ENCODE results near the gene DRD3. TPM values are rescaled to one million over a fixed set of nuclear protein-coding genes. Genes with fewer than 3 reads are reported as not detected.

Gene DRD3
- total RNA-seq, 2 experiments from 2014 or later: not detected

- ChIA-PET CTCF (no interaction called here), POLR2A (no interaction called here)
- Mint-ChIP-seq H3K9me3 (no peaks in the 10 kb centered on the region), H3K27me3 (peaks cover 4% of the 10 kb centered on the region), H3K36me3 (ENCODE audit: low read depth) (peaks cover under 1% of the 10 kb centered on the region), H3K4me3 (no peak overlapping the region), H3K27ac (no peak overlapping the region), H3K4me1 (ENCODE audit: low read depth) (peaks cover 5% of the 10 kb centered on the region)
- TF ChIP-seq CTCF (IDR thresholded peaks at IDR 0.05): no peak
- ATAC-seq (no peak), DNase-seq (no peak)
- intact Hi-C loops (cut with micrococcal nuclease): no loop called here
Observed at GRCh38 chr3:114093016-114093380, 85.9 kb downstream of the DRD3 start.

- ChIA-PET CTCF (no interaction called here), POLR2A (no interaction called here)
- Mint-ChIP-seq H3K27ac (no peak overlapping the region), H3K27me3 (peaks cover 4% of the 10 kb centered on the region), H3K36me3 (ENCODE audit: low read depth) (peaks cover 7% of the 10 kb centered on the region), H3K4me1 (ENCODE audit: low read depth) (peaks cover 5% of the 10 kb centered on the region), H3K4me3 (no peak overlapping the region), H3K9me3 (no peaks in the 10 kb centered on the region)
- intact Hi-C loops (cut with micrococcal nuclease): no loop called here
- DNase-seq (no peak), ATAC-seq (no peak)
- no peak for TF ChIP-seq CTCF (IDR thresholded peaks at IDR 0.05)
Observed at GRCh38 chr3:114092151-114093015, 86.5 kb downstream of the DRD3 start.

GRCh38 chr3:114089675-114090074 is 89.2 kb downstream of the DRD3 start:
- Mint-ChIP-seq H3K27ac (no peak overlapping the region), H3K27me3 (peaks cover 4% of the 10 kb centered on the region), H3K36me3 (ENCODE audit: low read depth) (peaks cover 32% of the 10 kb centered on the region), H3K9me3 (no peaks in the 10 kb centered on the region), H3K4me1 (ENCODE audit: low read depth) (peaks cover 5% of the 10 kb centered on the region), H3K4me3 (no peak overlapping the region)
- ChIA-PET POLR2A (interaction anchor here (0.5 to 0.8 kb wide), 2 partner anchors 374 to 1518 kb away, joined by 3 to 4 read pairs; no protein-coding TSS in a partner anchor), CTCF (no interaction called here)
- no peak for ATAC-seq
- intact Hi-C loops (cut with micrococcal nuclease): no loop called here
- DNase-seq: no peak
- no peak for TF ChIP-seq CTCF (IDR thresholded peaks at IDR 0.05)

- Mint-ChIP-seq H3K27me3 (no peaks in the 10 kb centered on the region), H3K4me1 (ENCODE audit: low read depth) (no peaks in the 10 kb centered on the region), H3K36me3 (ENCODE audit: low read depth) (peaks cover 58% of the 10 kb centered on the region), H3K4me3 (no peak overlapping the region), H3K27ac (no peak overlapping the region), H3K9me3 (no peaks in the 10 kb centered on the region)
- DNase-seq (no peak), ATAC-seq (no peak)
- intact Hi-C loops (cut with micrococcal nuclease): no loop called here
- ChIA-PET CTCF (interaction anchor here (0.9 to 1.8 kb wide), 2 partner anchors 15 to 20 kb away, joined by 3 to 4 read pairs; no protein-coding TSS in a partner anchor), POLR2A (interaction anchor here (1.2 kb wide), 1 partner anchor 13 kb away, joined by 3 read pairs; no protein-coding TSS in a partner anchor)
- TF ChIP-seq CTCF (IDR thresholded peaks at IDR 0.05): no peak
Observed at GRCh38 chr3:114086356-114086755, 92.5 kb downstream of the DRD3 start.

- H3K36me3 Mint-ChIP-seq (ENCODE audit: low read depth): peaks cover 80% of the 10 kb centered on the region
- no peak overlapping the region for H3K27ac Mint-ChIP-seq
- CTCF ChIA-PET: no interaction called here
- no peak for DNase-seq
- H3K9me3 Mint-ChIP-seq: no peaks in the 10 kb centered on the region
- no peak overlapping the region for H3K4me3 Mint-ChIP-seq
- POLR2A ChIA-PET: no interaction called here
- no peaks in the 10 kb centered on the region for H3K27me3 Mint-ChIP-seq
- ATAC-seq: no peak
- intact Hi-C loops (cut with micrococcal nuclease): no loop called here
- no peaks in the 10 kb centered on the region for H3K4me1 Mint-ChIP-seq (ENCODE audit: low read depth)
- TF ChIP-seq CTCF (IDR thresholded peaks at IDR 0.05): no peak
Observed at GRCh38 chr3:114083112-114083511, 95.7 kb downstream of the DRD3 start.
